IMR-90 (cell line): Measurements from ENCODE around the gene HOXD3. TPM values are rescaled to one million over a fixed set of nuclear protein-coding genes. Genes with fewer than 3 reads are reported as not detected.

ENCODE experiments used
- ATAC-seq: fragments of 200-7000 bp; cut with Tn5 transposase; 2 replicates; pipeline ENCODE4 v1.9.1; 2020; ENCODE audit warnings: low read depth, mild to moderate bottlenecking, moderate library complexity
- BruUV-seq: library from RNA; stranded (reverse); fragments of 400-500 nt; replicated peaks from 2 replicates; lab custom pipeline; 2021; lab: Mats Ljungman, UMichigan
- CTCF ChIA-PET: fragments of 300-600 bp; formaldehyde crosslinking; extraction: SDS; loops from one replicate; lab custom pipeline; 2021; ENCODE audit warnings: antibody characterized with exemption; lab: Yijun Ruan, JAX
- POLR2A ChIA-PET: fragments of 300-600 bp; sonication (Branson Sonifier 250); formaldehyde crosslinking; loops from one replicate; lab custom pipeline; 2022; ENCODE audit warnings: antibody characterized with exemption; ENCODE audit not compliant: unreplicated experiment; lab: Charles Lee
- DNase-seq: peaks from one replicate; pipeline ENCODE4 v3.0.0; 2013
- H2AFZ ChIP-seq: replicated peaks from 2 replicates; pipeline ENCODE3; 2013; ENCODE audit warnings: low read length, mild to moderate bottlenecking; ENCODE audit not compliant: poor library complexity
- H2AK5ac ChIP-seq: 2 replicates; pipeline ENCODE4 v1.6.1; 2013; ENCODE audit warnings: low read depth, low read length, inconsistent platforms
- H2AK9ac ChIP-seq: replicated peaks from 2 replicates; pipeline ENCODE3; 2013; ENCODE audit warnings: mild to moderate bottlenecking, low read depth, low read length, moderate library complexity; ENCODE audit not compliant: poor library complexity
- H2BK120ac ChIP-seq: 2 replicates; pipeline ENCODE4 v1.6.1; 2013; ENCODE audit warnings: low read depth, low read length, inconsistent platforms
- H2BK15ac ChIP-seq: 3 replicates; pipeline ENCODE4 v1.6.1; 2013; ENCODE audit warnings: low read depth, low read length, inconsistent platforms
- H2BK20ac ChIP-seq: 2 replicates; pipeline ENCODE4 v1.6.1; 2013; ENCODE audit warnings: low read depth, mild to moderate bottlenecking, inconsistent platforms, low read length, moderate library complexity
- H2BK5ac ChIP-seq: 2 replicates; pipeline ENCODE4 v1.6.1; 2013; ENCODE audit warnings: mild to moderate bottlenecking, low read depth, low read length, inconsistent platforms; ENCODE audit not compliant: poor library complexity, severe bottlenecking
- H3K14ac ChIP-seq: replicated peaks from 2 replicates; pipeline ENCODE4 v1.6.1; 2013; ENCODE audit warnings: low read depth, low read length, inconsistent platforms
- H3K18ac ChIP-seq: 2 replicates; pipeline ENCODE4 v1.6.1; 2013; ENCODE audit warnings: low read depth, low read length, control low read depth
- H3K23ac ChIP-seq: 2 replicates; pipeline ENCODE4 v1.6.1; 2013; ENCODE audit warnings: low read depth, low read length, inconsistent platforms
- H3K27ac ChIP-seq: 2 replicates; pipeline ENCODE4 v1.5.1; 2013; ENCODE audit warnings: mild to moderate bottlenecking, control low read depth, low read length; ENCODE audit not compliant: insufficient read depth
- H3K27me3 ChIP-seq: 2 replicates; pipeline ENCODE4 v1.6.1; 2013; ENCODE audit warnings: low read length; ENCODE audit not compliant: control insufficient read depth, insufficient read depth
- H3K36me3 ChIP-seq: 2 replicates; pipeline ENCODE4 v1.6.1; 2013; ENCODE audit warnings: low read length, mixed read lengths; ENCODE audit not compliant: control insufficient read depth, insufficient read depth
- H3K4ac ChIP-seq: 2 replicates; pipeline ENCODE4 v1.6.1; 2013; ENCODE audit warnings: low read depth, low read length, inconsistent platforms
- H3K4me1 ChIP-seq: 2 replicates; pipeline ENCODE4 v1.6.1; 2013; ENCODE audit warnings: low read length, mixed read lengths; ENCODE audit not compliant: control insufficient read depth, insufficient read depth
- H3K4me2 ChIP-seq: 2 replicates; pipeline ENCODE4 v1.6.1; 2013; ENCODE audit warnings: low read depth, mild to moderate bottlenecking, control low read depth, low read length, moderate library complexity
- H3K4me3 ChIP-seq: 2 replicates; pipeline ENCODE4 v1.5.1; 2013; ENCODE audit warnings: low read depth, mild to moderate bottlenecking, control low read depth, low read length, moderate library complexity; ENCODE audit not compliant: insufficient read depth
- H3K56ac ChIP-seq: 2 replicates; pipeline ENCODE4 v1.6.1; 2013; ENCODE audit warnings: low read length, inconsistent platforms; ENCODE audit not compliant: insufficient read depth; ENCODE audit errors: extremely low read depth
- H3K79me1 ChIP-seq, 2 experiments: 2 replicates each; pipeline ENCODE4 v1.6.1; 2013; ENCODE audit warnings: low read length in 2 of 2, inconsistent platforms in 1 of 2, low read depth in 1 of 2
- H3K9ac ChIP-seq: 2 replicates; pipeline ENCODE4 v1.6.1; 2013; ENCODE audit warnings: low read depth, low read length, control low read depth
- H3K9me1 ChIP-seq: 2 replicates; pipeline ENCODE4 v1.6.1; 2013; ENCODE audit warnings: low read length, inconsistent platforms; ENCODE audit not compliant: insufficient read depth
- H3K9me3 ChIP-seq: 2 replicates; pipeline ENCODE4 v1.6.1; 2013; ENCODE audit warnings: low read length; ENCODE audit not compliant: control insufficient read depth, insufficient read depth
- H4K20me1 ChIP-seq: 2 replicates; pipeline ENCODE4 v1.6.1; 2013; ENCODE audit warnings: low read length, inconsistent platforms; ENCODE audit not compliant: insufficient read depth
- H4K5ac ChIP-seq: 2 replicates; pipeline ENCODE4 v1.6.1; 2013; ENCODE audit warnings: mild to moderate bottlenecking, low read depth, low read length, control low read depth
- H4K8ac ChIP-seq, 2 experiments: 2 replicates each; pipeline ENCODE4 v1.6.1; 2013; ENCODE audit warnings: low read depth in 2 of 2, low read length in 2 of 2, control low read depth in 1 of 2, inconsistent platforms in 1 of 2
- H4K91ac ChIP-seq: 2 replicates; pipeline ENCODE4 v1.6.1; 2013; ENCODE audit warnings: low read depth, low read length, inconsistent platforms; ENCODE audit not compliant: insufficient read depth
- CHD1 ChIP-seq: IDR thresholded peaks from 2 replicates; pipeline ENCODE4 v1.6.1; 2012; ENCODE audit warnings: low read depth, low read length, improper control_type of control experiment
- CTCF ChIP-seq: conservative IDR thresholded peaks from 2 replicates; pipeline ENCODE4 v1.5.1; 2012; ENCODE audit warnings: mild to moderate bottlenecking, low read depth, low read length, improper control_type of control experiment
- ELK1 ChIP-seq: fragments of 150-350 bp; IDR thresholded peaks from 2 replicates; pipeline ENCODE4 v1.6.1; 2016; ENCODE audit warnings: low read depth, mild to moderate bottlenecking, low read length, moderate library complexity, borderline replicate concordance
- FOS ChIP-seq: fragments of 150-350 bp; IDR thresholded peaks from 2 replicates; pipeline ENCODE4 v1.6.1; 2016; ENCODE audit warnings: low read depth, low read length
- MAZ ChIP-seq: IDR thresholded peaks from 2 replicates; pipeline ENCODE4 v1.6.1; 2012; ENCODE audit warnings: low read depth, mild to moderate bottlenecking, low read length, improper control_type of control experiment, moderate library complexity, borderline replicate concordance
- RCOR1 ChIP-seq: IDR thresholded peaks from 2 replicates; pipeline ENCODE4 v1.6.1; 2012; ENCODE audit warnings: mild to moderate bottlenecking, low read length, improper control_type of control experiment; ENCODE audit not compliant: insufficient replicate concordance
- SMC3 ChIP-seq: fragments of 150-350 bp; IDR thresholded peaks from 2 replicates; pipeline ENCODE4 v1.6.1; 2016; ENCODE audit warnings: low read depth, mild to moderate bottlenecking, antibody characterized with exemption, low read length, moderate library complexity
- WGBS, 2 experiments: methylation state at CpG; one replicate each; pipeline versions ENCODE4 v1.1.5 to v1.1.7; 2013; ENCODE audit warnings: missing lambda C conversion rate in 2 of 2; ENCODE audit not compliant: insufficient read length in 1 of 2; ENCODE audit errors: extremely low coverage in 2 of 2; 5-methylcytosine and 5-hydroxymethylcytosine counted together
- dilution Hi-C: fragments of 300-500 bp; cut with HindIII; formaldehyde crosslinking; loops from one replicate; pipeline ENCODE4 v1.14.3; 2018; ENCODE audit warnings: low sequenced_read_pairs; ENCODE audit not compliant: unreplicated experiment
- in situ Hi-C: fragments of 300-500 bp; cut with MboI; formaldehyde crosslinking; loops from 3 replicates; pipeline ENCODE4 v1.14.3; 2019; ENCODE audit warnings: low sequenced_read_pairs, inconsistent platforms, mixed read lengths
- intact Hi-C: fragments of 100-400 bp; cut with micrococcal nuclease; formaldehyde crosslinking; loops from 2 replicates; pipeline ENCODE4 v1.10.0; 2022
- polyA plus RNA-seq, 3 experiments: library from polyadenylated mRNA; depleted of rRNA; stranded (reverse); fragments of >200 nt; gene quantifications; 2 replicates each; pipeline ENCODE4 v1.2.3, GENCODE V29; 2012; ENCODE audit warnings: low replicate concordance in 1 of 3
- total RNA-seq: library from RNA; depleted of rRNA; stranded (reverse); fragments of >200 nt; gene quantifications from 2 replicates; pipeline ENCODE4 v1.2.3, GENCODE V29; 2012

The HOXD3 gene
- total and polyA plus RNA-seq, 2 of the 4 experiments (the other 2 are of a cell fraction): not detected

- Histone ChIP-seq H4K91ac (no peak overlapping the region), H3K18ac (no peak overlapping the region), H2BK5ac (no peak overlapping the region), H2BK15ac (no peak overlapping the region), H3K56ac (no peak overlapping the region), H3K9ac (no peak overlapping the region), H3K4me1 (peaks cover 2% of the 10 kb centered on the region; the same call in 1 of the 2 replicates), H3K27me3 (peaks cover 50% of the 10 kb centered on the region), H4K20me1 (no peaks in the 10 kb centered on the region), H3K27ac (no peak overlapping the region), H4K5ac (no peak overlapping the region), H2AFZ (no peak overlapping the region), H3K4me3 (no peak overlapping the region), H2AK5ac (no peak overlapping the region), H3K4me2 (no peak overlapping the region), H2AK9ac (no peak overlapping the region), H2BK120ac (no peak overlapping the region), H3K9me3 (peaks cover 11% of the 10 kb centered on the region), H3K23ac (no peak overlapping the region), H3K9me1 (no peaks in the 10 kb centered on the region), H3K14ac (no peak overlapping the region), H3K79me1 (no peaks in the 10 kb centered on the region), H3K36me3 (no peaks in the 10 kb centered on the region), H4K8ac (no peak overlapping the region), H2BK20ac (no peak overlapping the region), H3K4ac (no peak overlapping the region)
- no CpG with 5 or more reads among the region's 2 CpGs for WGBS, 2 experiments
- DNase-seq (no peak), ATAC-seq (no peak)
- CTCF ChIA-PET: no interaction called here
- no peak for TF ChIP-seq CTCF
- no peak for TF ChIP-seq ELK1
- no peak for TF ChIP-seq FOS
- no peak for TF ChIP-seq RCOR1
- TF ChIP-seq MAZ: no peak
- TF ChIP-seq SMC3: no peak
- no peak for TF ChIP-seq CHD1
- in situ Hi-C loops: no loop called here
- BruUV-seq: no TSS peak
- intact Hi-C loops: no loop called here
- dilution Hi-C loops: no loop called here
- POLR2A ChIA-PET: no interaction called here
Measured at GRCh38 chr2:176186024-176186423, 28.9 kb downstream of the HOXD3 start.
